Measurements from ENCODE around the gene LGR5. TPM values are rescaled to one million over a fixed set of nuclear protein-coding genes. Genes with fewer than 3 reads are reported as not detected.

LGR5 gene
- total RNA-seq, 1 donor from 2014 or later: 2.7 TPM

GRCh38 chr12:71441836-71442566 is 2.4 kb downstream of the LGR5 start:
- H3K9me3 ChIP-seq: no peaks in the 10 kb centered on the region
- peaks cover 18% of the 10 kb centered on the region for H3K4me1 ChIP-seq
- H3K27me3 ChIP-seq: peaks cover 6% of the 10 kb centered on the region
- TF ChIP-seq POLR2AphosphoS5 (IDR thresholded peaks at IDR 0.05; ENCODE audit: insufficient read depth in 1 of 2, low read depth in 1 of 2) (no peak), POLR2A (IDR thresholded peaks at IDR 0.05) (no peak), CTCF (IDR thresholded peaks at IDR 0.05) (no peak)
- H3K27ac ChIP-seq: no peak overlapping the region
- DNase-seq (ENCODE audit: extremely low spot score in 2 of 2): no peak
- no peak overlapping the region for H3K4me3 ChIP-seq
- intact Hi-C loops (cut with DNase I): no loop called here
- no peaks in the 10 kb centered on the region for H3K36me3 ChIP-seq

- DNase-seq (ENCODE audit: extremely low spot score in 2 of 2): no peak
- no peak for TF ChIP-seq CTCF (IDR thresholded peaks at IDR 0.05)
- TF ChIP-seq POLR2AphosphoS5 (IDR thresholded peaks at IDR 0.05; ENCODE audit: insufficient read depth in 1 of 2, low read depth in 1 of 2): no peak
- TF ChIP-seq POLR2A (IDR thresholded peaks at IDR 0.05): no peak
- intact Hi-C loops (cut with DNase I): no loop called here
- H3K27me3 ChIP-seq: peaks cover 6% of the 10 kb centered on the region
- H3K27ac ChIP-seq: no peak overlapping the region
- no peaks in the 10 kb centered on the region for H3K9me3 ChIP-seq
- H3K4me1 ChIP-seq: peaks cover 18% of the 10 kb centered on the region
- no peak overlapping the region for H3K4me3 ChIP-seq
- no peaks in the 10 kb centered on the region for H3K36me3 ChIP-seq
Measured at GRCh38 chr12:71442567-71442931, 3.0 kb downstream of the LGR5 start.

- TF ChIP-seq CTCF (IDR thresholded peaks at IDR 0.05) (no peak), POLR2A (IDR thresholded peaks at IDR 0.05) (no peak), POLR2AphosphoS5 (IDR thresholded peaks at IDR 0.05; ENCODE audit: insufficient read depth in 1 of 2, low read depth in 1 of 2) (no peak)
- intact Hi-C loops (cut with DNase I): no loop called here
- H3K9me3 ChIP-seq: no peaks in the 10 kb centered on the region
- H3K27ac ChIP-seq: no peak overlapping the region
- H3K4me1 ChIP-seq: peaks cover 10% of the 10 kb centered on the region
- no peaks in the 10 kb centered on the region for H3K36me3 ChIP-seq
- peaks cover 6% of the 10 kb centered on the region for H3K27me3 ChIP-seq
- no peak overlapping the region for H3K4me3 ChIP-seq
- no peak for DNase-seq (ENCODE audit: extremely low spot score in 2 of 2)
Measured at GRCh38 chr12:71445071-71445470, 5.5 kb downstream of the LGR5 start.

GRCh38 chr12:71447691-71448132 is 8.1 kb downstream of the LGR5 start:
- no peak overlapping the region for H3K4me3 ChIP-seq
- TF ChIP-seq CTCF (IDR thresholded peaks at IDR 0.05) (no peak), POLR2A (IDR thresholded peaks at IDR 0.05) (no peak), POLR2AphosphoS5 (IDR thresholded peaks at IDR 0.05; ENCODE audit: insufficient read depth in 1 of 2, low read depth in 1 of 2) (no peak)
- intact Hi-C loops (cut with DNase I): no loop called here
- no peaks in the 10 kb centered on the region for H3K27me3 ChIP-seq
- H3K9me3 ChIP-seq: no peaks in the 10 kb centered on the region
- no peak overlapping the region for H3K27ac ChIP-seq
- no peak for DNase-seq (ENCODE audit: extremely low spot score in 2 of 2)
- no peaks in the 10 kb centered on the region for H3K4me1 ChIP-seq
- H3K36me3 ChIP-seq: no peaks in the 10 kb centered on the region

- Histone ChIP-seq H3K9me3 (no peaks in the 10 kb centered on the region), H3K4me3 (no peak overlapping the region), H3K4me1 (no peaks in the 10 kb centered on the region), H3K27ac (no peak overlapping the region), H3K36me3 (no peaks in the 10 kb centered on the region), H3K27me3 (no peaks in the 10 kb centered on the region)
- intact Hi-C loops (cut with DNase I): no loop called here
- no peak for DNase-seq (ENCODE audit: extremely low spot score in 2 of 2)
- TF ChIP-seq POLR2A (IDR thresholded peaks at IDR 0.05) (no peak), POLR2AphosphoS5 (IDR thresholded peaks at IDR 0.05; ENCODE audit: insufficient read depth in 1 of 2, low read depth in 1 of 2) (no peak), CTCF (IDR thresholded peaks at IDR 0.05) (no peak)
Measured at GRCh38 chr12:71448150-71448581, 8.6 kb downstream of the LGR5 start.

Measured in vagina (tissue), 2 donors.